T47D (cell line): ENCODE results near the gene DNAJC30.
"Not testable (repeated sequence)": the region's sequence is repeated elsewhere in the genome, so short reads cannot be mapped to it uniquely, and the experiment has no call there.

Source experiments
- DNase-seq, 2 experiments: peaks; one replicate each; pipeline versions ENCODE4 v3.0.0 to v3.0.0-alpha.2; 2011 to 2012; ENCODE audit warnings: low read depth in 1 of 2, low spot score in 1 of 2
- JUND ChIP-seq: IDR thresholded peaks from 2 replicates; pipeline ENCODE4 v1.6.1; 2012; ENCODE audit warnings: low read depth
- in situ Hi-C: cut with HindIII; loops from 2 replicates; pipeline ENCODE4 v1.10.0; 2016; ENCODE audit warnings: low sequenced_read_pairs, low pct_unique_long_range_greater_than_20kb

DNAJC30 gene

DNA sequence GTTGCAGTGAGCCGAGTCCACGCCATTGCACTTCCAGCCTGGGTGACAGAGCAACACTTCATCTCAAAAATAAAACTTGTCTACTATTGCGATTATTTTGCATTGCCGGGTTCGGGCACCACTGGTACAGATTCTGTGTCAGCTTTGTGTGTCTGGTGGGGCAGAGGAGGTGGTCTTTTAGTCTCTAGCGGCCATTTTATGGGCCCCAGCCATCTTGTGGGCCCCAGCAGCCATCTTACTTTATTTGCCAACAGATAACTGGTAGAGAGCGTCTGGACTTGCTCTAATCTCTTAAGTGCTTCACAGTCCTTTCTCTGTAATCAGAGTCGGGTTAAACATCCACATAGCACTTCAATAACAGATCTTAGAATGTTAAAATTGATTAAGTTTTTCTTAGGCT lies 5.0 kb upstream of the DNAJC30 start:
- in situ Hi-C loops, result no loop called here
- no peak for DNase-seq
- TF ChIP-seq JUND, result no peak

GRCh38 chr7:73685311-73685710 lies 2.1 kb upstream of the DNAJC30 start:
- TF ChIP-seq JUND, result no peak
- no peak for DNase-seq
- in situ Hi-C loops, result no loop called here

- no peak for TF ChIP-seq JUND
- in situ Hi-C loops, result no loop called here
- peak in 1 of 2 experiments; percentile 42 for DNase-seq
Observed at GRCh38 chr7:73683788-73684693, 788 bp upstream of the DNAJC30 start.

DNA sequence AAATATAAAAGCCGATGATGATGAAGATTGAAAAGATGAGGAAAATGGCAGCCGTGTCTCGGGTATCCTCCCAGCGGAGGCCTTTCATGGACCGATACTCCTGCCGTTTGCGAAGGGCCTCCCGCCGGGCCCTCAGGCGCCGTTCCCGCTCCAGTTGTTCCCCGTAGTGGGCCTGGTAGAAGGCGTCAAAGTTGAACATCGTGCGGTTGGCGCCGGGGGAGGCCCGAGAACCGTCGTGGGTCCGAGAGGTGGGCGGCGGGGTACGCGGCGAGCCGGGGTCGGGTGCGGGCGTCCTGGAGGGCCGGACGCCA lies 553 bp downstream of the DNAJC30 start:
- in situ Hi-C loops, result no loop called here
- TF ChIP-seq JUND, result no peak
- DNase-seq, result no peak

DNA sequence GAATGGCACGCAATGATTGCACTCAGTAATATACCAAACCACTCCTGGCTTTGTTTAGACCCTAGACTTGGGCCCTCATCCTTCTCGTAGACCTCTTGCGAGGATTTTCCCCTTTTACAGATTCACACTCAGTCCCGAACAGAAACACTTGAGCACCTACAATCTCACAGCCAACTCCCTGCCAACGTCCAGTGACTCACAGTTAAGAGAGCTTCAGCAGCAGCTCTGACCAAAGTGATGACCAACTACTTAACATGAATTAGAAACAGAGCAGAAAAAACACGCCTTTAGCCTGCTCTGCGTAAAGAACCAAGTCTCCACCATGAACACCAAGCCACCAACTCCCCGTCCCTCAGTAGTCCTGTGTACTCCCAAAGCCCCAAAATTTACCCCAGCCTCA lies 2.2 kb downstream of the DNAJC30 start:
- no peak for TF ChIP-seq JUND
- no peak for DNase-seq

GRCh38 chr7:73680501-73680900 lies 2.8 kb downstream of the DNAJC30 start:
- no peak for DNase-seq
- in situ Hi-C loops, result no loop called here
- TF ChIP-seq JUND, result no peak

More for the DNA sequence above, 2.2 kb downstream of the DNAJC30 start:
- in situ Hi-C loops, result no loop called here

- no peak for DNase-seq
- in situ Hi-C loops, result no loop called here
- TF ChIP-seq JUND, result no peak
Observed at GRCh38 chr7:73679709-73680108, 3.5 kb downstream of the DNAJC30 start.

DNA sequence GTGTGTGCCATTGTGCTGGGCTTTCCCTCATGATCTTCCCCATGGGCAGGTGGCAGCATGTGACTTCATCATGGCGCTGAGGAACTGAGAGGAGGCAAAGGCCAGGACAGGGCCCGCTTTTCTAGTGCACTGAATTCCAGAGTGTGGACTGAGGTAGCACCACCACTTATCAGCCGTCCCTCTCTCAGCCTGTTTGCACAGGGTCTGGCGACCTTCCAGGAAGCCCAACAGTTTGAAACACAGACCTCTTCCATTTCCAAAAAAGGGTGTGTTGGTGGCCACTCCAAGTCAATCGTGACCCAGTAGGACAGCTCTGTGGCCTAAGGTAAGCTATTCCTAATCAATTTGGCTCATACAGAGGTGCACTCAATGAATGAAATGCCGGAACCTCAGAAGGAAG lies 4.4 kb downstream of the DNAJC30 start:
- DNase-seq, result no peak
- in situ Hi-C loops, result no loop called here
- no peak for TF ChIP-seq JUND

GRCh38 chr7:73676062-73676461 lies 7.2 kb downstream of the DNAJC30 start:
- in situ Hi-C loops, result not testable (repeated sequence)
- DNase-seq, result peak in 1 of 2 experiments; percentile 52

DNA sequence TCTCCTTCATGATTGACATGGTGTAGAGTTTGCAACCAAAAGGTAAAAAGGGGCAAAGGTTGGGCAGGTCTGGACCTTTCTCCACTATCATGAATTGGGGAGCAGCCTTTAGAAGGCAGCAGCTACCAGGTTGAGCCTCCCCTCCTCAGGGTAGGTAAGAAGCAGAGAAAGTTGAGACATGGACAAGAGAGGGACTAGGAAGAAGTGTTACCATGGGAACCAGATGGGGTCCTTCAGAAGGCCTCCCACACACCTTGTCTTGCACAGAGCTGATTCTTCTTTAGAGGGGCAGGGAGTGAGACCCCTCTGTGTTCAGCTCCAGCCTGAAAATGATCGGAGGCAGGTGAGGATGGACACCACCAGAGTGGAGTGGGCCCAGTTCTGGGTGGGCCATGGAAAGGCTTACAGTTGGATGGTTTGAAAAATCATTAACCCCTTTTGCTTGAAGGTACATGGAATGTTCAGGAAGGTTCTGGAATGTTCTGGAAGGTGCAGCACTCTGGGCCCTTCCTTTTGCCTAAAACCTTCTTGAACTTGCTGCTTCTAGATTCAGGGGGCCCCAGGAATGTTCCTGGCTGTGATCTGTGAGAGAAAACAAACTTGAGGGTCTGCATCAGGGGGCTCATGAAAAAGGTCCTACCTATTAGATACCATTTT lies 8.7 kb downstream of the DNAJC30 start:
- in situ Hi-C loops, result no loop called here
- DNase-seq, result no peak
- no peak for TF ChIP-seq JUND

DNA sequence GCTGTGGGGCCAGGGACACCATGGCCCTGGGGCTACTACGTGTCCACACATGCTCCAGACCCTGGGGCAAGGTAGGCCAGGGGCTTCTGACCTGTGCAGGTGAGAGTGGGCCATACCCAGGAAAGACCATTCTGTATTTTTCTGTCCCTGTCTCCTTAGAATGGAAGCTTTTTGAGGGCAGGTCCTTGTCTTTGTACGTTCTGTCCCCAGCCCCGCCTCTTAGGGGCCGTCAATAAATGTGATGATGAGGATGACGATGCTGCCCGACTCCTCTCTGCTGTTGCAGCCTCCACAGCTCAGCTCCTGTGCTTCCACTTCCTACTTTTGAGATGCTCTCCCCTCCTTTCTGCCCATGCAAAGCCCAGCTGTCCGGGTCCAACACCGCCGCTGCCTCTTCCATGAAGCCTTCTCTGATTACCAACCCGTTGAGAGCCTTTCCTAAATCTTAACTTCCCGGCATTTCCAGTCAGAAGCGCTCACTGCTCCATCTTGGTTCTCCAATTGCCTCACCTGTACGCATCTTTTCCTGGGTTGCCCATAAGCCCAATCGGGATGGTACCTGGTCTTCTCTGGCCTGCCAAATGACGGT lies 11.3 kb downstream of the DNAJC30 start:
- no peak for TF ChIP-seq JUND
- in situ Hi-C loops, result no loop called here
- no peak for DNase-seq

GRCh38 chr7:73671322-73671661 lies 12.0 kb downstream of the DNAJC30 start:
- DNase-seq, result no peak
- no peak for TF ChIP-seq JUND
- in situ Hi-C loops, result no loop called here

DNA sequence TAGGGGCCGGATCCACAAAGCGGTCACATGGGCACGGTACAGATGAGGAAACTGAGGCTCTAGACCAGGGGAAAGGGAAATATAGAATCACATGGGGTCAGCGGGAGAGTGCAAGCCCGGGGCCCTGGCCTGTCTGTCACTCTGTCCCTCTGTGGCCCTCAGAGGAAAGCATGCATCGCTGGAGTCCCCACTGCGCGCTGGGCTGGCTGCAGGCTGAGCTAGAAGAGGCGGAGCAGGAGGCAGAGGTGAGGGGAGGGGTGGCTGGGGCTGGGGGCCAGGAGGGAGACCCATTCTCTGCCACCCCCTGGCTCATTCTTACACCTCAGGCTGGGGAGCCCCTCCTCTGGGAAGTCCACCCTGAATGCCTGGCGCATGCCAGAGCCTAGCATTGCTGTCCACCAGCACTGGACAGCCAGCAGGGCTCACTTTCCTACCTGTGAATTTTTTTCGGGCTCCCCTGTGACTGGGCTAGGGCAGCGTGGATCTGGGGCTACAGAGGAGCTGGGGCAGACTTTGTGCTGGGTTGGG lies 13.3 kb downstream of the DNAJC30 start:
- no peak for TF ChIP-seq JUND
- DNase-seq, result no peak
- in situ Hi-C loops, result no loop called here

DNA sequence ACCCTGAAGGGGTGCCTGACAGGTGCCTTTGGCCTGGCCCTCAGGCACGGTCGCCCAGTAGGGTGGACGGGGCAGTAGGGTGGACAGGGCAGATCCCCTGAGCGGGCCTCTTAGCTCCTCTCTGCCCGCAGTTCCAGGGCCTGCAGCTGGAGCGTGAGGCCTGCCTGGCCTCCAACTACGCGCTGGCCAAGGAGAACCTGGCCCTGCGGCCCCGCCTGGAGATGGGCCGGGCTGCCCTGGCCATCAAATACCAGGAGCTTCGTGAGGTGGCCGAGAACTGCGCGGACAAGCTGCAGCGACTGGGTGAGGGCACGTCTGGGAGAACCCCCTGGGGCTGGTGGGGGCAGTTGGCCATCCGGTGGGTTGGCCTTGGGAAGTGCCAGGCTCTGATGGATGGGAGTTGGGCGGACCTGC lies 14.0 kb downstream of the DNAJC30 start:
- no peak for DNase-seq
- in situ Hi-C loops, result no loop called here
- no peak for TF ChIP-seq JUND
